PC-3 (cell line): ENCODE data around the gene MAMDC2. TPM values are rescaled to one million over a fixed set of nuclear protein-coding genes. Genes with fewer than 3 reads are reported as not detected.

ENCODE experiments used
- ATAC-seq: fragments of 200-7000 bp; cut with Tn5 transposase; 2 replicates; pipeline ENCODE4 v1.9.1; 2020; ENCODE audit warnings: mild to moderate bottlenecking, moderate library complexity
- BruUV-seq: library from RNA; stranded (reverse); fragments of 400-500 nt; replicated peaks from 2 replicates; lab custom pipeline; 2021; lab: Mats Ljungman, UMichigan
- CTCF ChIA-PET: fragments of 300-600 bp; sonication (Branson Sonifier 250); formaldehyde crosslinking; loops from one replicate; lab custom pipeline; 2022; ENCODE audit warnings: antibody characterized with exemption; lab: Charles Lee
- POLR2A ChIA-PET: fragments of 300-600 bp; sonication (Branson Sonifier 250); formaldehyde crosslinking; loops from one replicate; lab custom pipeline; 2022; ENCODE audit warnings: antibody characterized with exemption; ENCODE audit not compliant: unreplicated experiment; lab: Charles Lee
- DNase-seq: peaks from one replicate; pipeline ENCODE4 v3.0.0-alpha.2; 2015
- H2AFZ ChIP-seq: fragments of 300-600 bp; sonication (generic); 2 replicates; pipeline ENCODE4 v1.6.0; 2016; ENCODE audit warnings: antibody characterized with exemption, low read length
- H3F3A ChIP-seq: fragments of 300-600 bp; sonication (generic); one replicate; pipeline ENCODE4 v1.6.0; 2017; ENCODE audit warnings: antibody characterized with exemption, low read length, control low read depth, mild to moderate bottlenecking; ENCODE audit not compliant: unreplicated experiment
- H3K27ac ChIP-seq: fragments of 300-600 bp; sonication (generic); 2 replicates; pipeline ENCODE4 v1.5.1; 2016; ENCODE audit warnings: mild to moderate bottlenecking, low read length
- H3K27me3 ChIP-seq: fragments of 300-600 bp; sonication (generic); 2 replicates; pipeline ENCODE4 v1.6.1; 2016; ENCODE audit warnings: low read length, mixed read lengths
- H3K36me3 ChIP-seq: fragments of 300-600 bp; sonication (generic); 2 replicates; pipeline ENCODE4 v1.6.1; 2016; ENCODE audit warnings: low read depth, mixed run types, low read length, mixed read lengths
- H3K4me1 ChIP-seq: fragments of 300-600 bp; sonication (generic); 2 replicates; pipeline ENCODE4 v1.5.1; 2016; ENCODE audit warnings: low read length; ENCODE audit not compliant: insufficient read depth
- H3K4me2 ChIP-seq: fragments of 300-600 bp; sonication (generic); 2 replicates; pipeline ENCODE4 v1.6.0; 2016; ENCODE audit warnings: low read length
- H3K4me3 ChIP-seq: fragments of 300-600 bp; sonication (generic); 2 replicates; pipeline ENCODE4 v1.5.1; 2016; ENCODE audit warnings: mild to moderate bottlenecking, low read length, mixed read lengths
- H3K79me2 ChIP-seq: fragments of 300-600 bp; sonication (generic); 2 replicates; pipeline ENCODE4 v1.6.1; 2017; ENCODE audit warnings: low read length, mixed read lengths
- H3K9ac ChIP-seq: fragments of 300-600 bp; sonication (generic); 2 replicates; pipeline ENCODE4 v1.6.0; 2016; ENCODE audit warnings: mild to moderate bottlenecking, low read length
- H3K9me2 ChIP-seq: fragments of 300-600 bp; sonication (generic); replicated peaks from 2 replicates; pipeline ENCODE4 v1.6.1; 2016; ENCODE audit warnings: mixed run types, low read length, mixed read lengths
- H3K9me3 ChIP-seq: fragments of 300-600 bp; sonication (generic); 2 replicates; pipeline ENCODE4 v1.6.1; 2016; ENCODE audit warnings: low read length, mixed read lengths
- H4K20me1 ChIP-seq: fragments of 300-600 bp; sonication (generic); 2 replicates; pipeline ENCODE4 v1.6.1; 2016; ENCODE audit warnings: low read length, mixed read lengths
- EZH2 ChIP-seq: fragments of 300-600 bp; sonication (generic); IDR thresholded peaks from one replicate; pipeline ENCODE4 v1.6.1; 2017; ENCODE audit warnings: antibody characterized with exemption, mild to moderate bottlenecking, low read length; ENCODE audit not compliant: unreplicated experiment
- EZH2phosphoT487 ChIP-seq: fragments of 300-600 bp; sonication (generic); IDR thresholded peaks from 2 replicates; pipeline ENCODE4 v1.6.1; 2018; ENCODE audit warnings: mild to moderate bottlenecking, antibody characterized with exemption, low read length, borderline replicate concordance
- intact Hi-C: fragments of 100-400 bp; cut with micrococcal nuclease; formaldehyde crosslinking; loops from 2 replicates; pipeline ENCODE4 v1.9.0; 2023
- total RNA-seq: library from RNA; depleted of rRNA; stranded (reverse); fragments of >200 nt; gene quantifications from 2 replicates; pipeline ENCODE4 v1.2.3, GENCODE V29; 2014
- TF ChIP-seq, protein P1 (sequence below): fragments of 300-600 bp; sonication (generic); conservative IDR thresholded peaks from 2 replicates; pipeline ENCODE4 v1.5.1; 2017; ENCODE audit warnings: antibody characterized with exemption, low read depth, mild to moderate bottlenecking, low read length

MAMDC2 gene
- total RNA-seq, 1 experiment from 2014 or later, result not detected

DNA sequence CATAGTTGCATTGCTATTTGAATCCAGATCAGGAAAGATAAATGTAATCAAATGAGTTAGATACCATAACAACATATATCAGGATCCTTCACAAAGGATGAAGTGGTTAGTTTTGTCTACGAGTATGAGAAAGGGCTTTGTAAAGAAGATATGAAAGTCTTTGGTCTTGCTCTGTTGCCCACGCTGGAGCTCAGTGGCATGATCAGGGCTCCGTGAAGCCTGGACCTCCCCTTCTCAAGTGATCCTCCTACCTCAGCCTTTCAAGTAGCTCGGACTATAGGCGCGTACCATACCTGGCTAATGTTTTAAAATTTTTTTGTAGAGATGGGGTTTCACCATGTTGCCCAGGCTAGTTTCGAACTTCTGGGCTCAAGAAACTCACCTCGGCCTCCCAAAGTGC, 217.0 kb downstream of the MAMDC2 start:
- no TSS peak for BruUV-seq
- Histone ChIP-seq H3K36me3 (peaks cover 35% of the 10 kb centered on the region), H3K79me2 (peaks cover 72% of the 10 kb centered on the region), H3F3A (no peaks in the 10 kb centered on the region), H3K4me1 (peaks cover 62% of the 10 kb centered on the region), H3K4me2 (peak overlapping the region; percentile 95), H3K27me3 (no peaks in the 10 kb centered on the region), H3K4me3 (peak overlapping the region; percentile 97), H4K20me1 (peaks cover 54% of the 10 kb centered on the region), H3K9ac (peak overlapping the region; percentile 97), H3K9me2 (no peaks in the 10 kb centered on the region), H3K9me3 (no peaks in the 10 kb centered on the region), H3K27ac (no peak overlapping the region), H2AFZ (no peak overlapping the region)
- TF ChIP-seq, protein P1, sequence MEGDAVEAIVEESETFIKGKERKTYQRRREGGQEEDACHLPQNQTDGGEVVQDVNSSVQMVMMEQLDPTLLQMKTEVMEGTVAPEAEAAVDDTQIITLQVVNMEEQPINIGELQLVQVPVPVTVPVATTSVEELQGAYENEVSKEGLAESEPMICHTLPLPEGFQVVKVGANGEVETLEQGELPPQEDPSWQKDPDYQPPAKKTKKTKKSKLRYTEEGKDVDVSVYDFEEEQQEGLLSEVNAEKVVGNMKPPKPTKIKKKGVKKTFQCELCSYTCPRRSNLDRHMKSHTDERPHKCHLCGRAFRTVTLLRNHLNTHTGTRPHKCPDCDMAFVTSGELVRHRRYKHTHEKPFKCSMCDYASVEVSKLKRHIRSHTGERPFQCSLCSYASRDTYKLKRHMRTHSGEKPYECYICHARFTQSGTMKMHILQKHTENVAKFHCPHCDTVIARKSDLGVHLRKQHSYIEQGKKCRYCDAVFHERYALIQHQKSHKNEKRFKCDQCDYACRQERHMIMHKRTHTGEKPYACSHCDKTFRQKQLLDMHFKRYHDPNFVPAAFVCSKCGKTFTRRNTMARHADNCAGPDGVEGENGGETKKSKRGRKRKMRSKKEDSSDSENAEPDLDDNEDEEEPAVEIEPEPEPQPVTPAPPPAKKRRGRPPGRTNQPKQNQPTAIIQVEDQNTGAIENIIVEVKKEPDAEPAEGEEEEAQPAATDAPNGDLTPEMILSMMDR, result no peak
- TF ChIP-seq EZH2phosphoT487 (no peak), EZH2 (no peak)
- no peak for ATAC-seq
- ChIA-PET POLR2A (no interaction called here), CTCF (no interaction called here)
- intact Hi-C loops, result no loop called here
- no peak for DNase-seq

DNA sequence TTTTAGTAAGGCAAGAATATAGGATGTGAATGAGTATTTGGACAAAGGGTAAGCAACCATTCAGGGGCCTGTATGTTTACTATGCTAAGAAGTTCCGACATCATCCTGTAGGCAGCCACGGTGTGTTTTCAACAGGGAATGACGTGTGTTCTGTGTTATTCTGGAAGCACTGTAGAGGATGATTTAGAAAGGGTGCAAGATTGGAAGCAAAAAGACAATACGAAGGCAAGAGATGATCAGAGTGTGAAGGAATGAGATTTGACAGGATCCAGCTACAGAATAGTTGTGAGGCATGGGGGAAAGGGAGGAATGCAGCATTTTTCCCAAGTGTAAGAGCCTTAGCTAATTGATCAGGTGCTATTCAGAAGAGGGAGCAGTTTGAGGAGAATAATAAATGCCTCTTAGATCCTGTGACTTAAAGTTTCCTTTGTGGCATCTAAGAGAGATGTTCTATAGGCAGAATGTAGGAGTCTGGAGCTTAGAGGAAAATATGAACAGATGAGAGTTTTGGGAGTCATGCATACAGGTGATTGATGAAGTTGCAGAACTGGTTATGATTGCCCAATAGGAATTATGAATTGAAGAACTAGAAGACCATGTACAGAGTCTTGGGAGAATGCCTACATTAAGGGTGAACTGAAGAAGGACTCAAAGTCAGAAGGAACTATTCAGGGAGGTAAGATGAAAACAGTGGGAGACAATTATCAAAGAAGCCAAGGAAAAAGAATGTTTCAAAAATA, 217.7 kb downstream of the MAMDC2 start:
- TF ChIP-seq EZH2phosphoT487 (no peak), EZH2 (no peak)
- TF ChIP-seq, protein P1, result no peak
- H3K9ac ChIP-seq, result no peak overlapping the region
- peaks cover 38% of the 10 kb centered on the region for H3K36me3 ChIP-seq
- ATAC-seq (no peak), DNase-seq (peak; percentile 52)
- intact Hi-C loops, result no loop called here
- H3K4me1 ChIP-seq, result peaks cover 59% of the 10 kb centered on the region
- CTCF ChIA-PET, result no interaction called here
- H3K9me3 ChIP-seq, result no peaks in the 10 kb centered on the region
- H3K4me3 ChIP-seq, result peak overlapping the region; percentile 97; the same call in 1 of the 2 replicates
- no peak overlapping the region for H3K27ac ChIP-seq
- no peaks in the 10 kb centered on the region for H3K27me3 ChIP-seq
- POLR2A ChIA-PET, result no interaction called here
- peaks cover 73% of the 10 kb centered on the region for H3K79me2 ChIP-seq
- H3F3A ChIP-seq, result no peaks in the 10 kb centered on the region
- H3K9me2 ChIP-seq, result no peaks in the 10 kb centered on the region
- no peak overlapping the region for H2AFZ ChIP-seq
- no TSS peak for BruUV-seq
- H3K4me2 ChIP-seq, result peak overlapping the region; percentile 95
- H4K20me1 ChIP-seq, result peaks cover 54% of the 10 kb centered on the region

DNA sequence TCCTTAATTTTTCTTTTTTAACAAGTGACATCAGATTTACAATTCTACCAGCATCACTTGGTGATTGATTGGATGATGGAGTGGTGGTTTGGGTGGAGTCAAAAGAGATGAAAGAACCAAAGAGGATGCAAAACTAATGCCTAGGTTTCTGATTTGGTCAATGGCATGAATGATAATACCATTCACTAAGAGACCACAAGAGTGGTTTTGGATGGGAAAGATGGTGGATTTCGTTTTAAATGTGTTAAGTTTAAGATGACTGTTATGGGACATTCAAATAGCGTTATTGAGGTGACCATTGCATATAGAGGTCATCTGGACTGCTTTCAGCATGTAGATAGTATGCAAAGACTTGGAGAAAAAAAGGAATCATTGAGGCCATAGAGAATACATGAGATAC, 218.7 kb downstream of the MAMDC2 start:
- ChIA-PET CTCF (no interaction called here), POLR2A (no interaction called here)
- intact Hi-C loops, result no loop called here
- peaks cover 77% of the 10 kb centered on the region for H3K79me2 ChIP-seq
- H3K9me2 ChIP-seq, result no peaks in the 10 kb centered on the region
- H3K9ac ChIP-seq, result no peak overlapping the region
- peaks cover 49% of the 10 kb centered on the region for H3K4me1 ChIP-seq
- TF ChIP-seq EZH2phosphoT487 (no peak), EZH2 (no peak)
- TF ChIP-seq, protein P1, result no peak
- no peak overlapping the region for H3K27ac ChIP-seq
- ATAC-seq, result no peak
- H3F3A ChIP-seq, result no peaks in the 10 kb centered on the region
- no peaks in the 10 kb centered on the region for H3K9me3 ChIP-seq
- H3K4me2 ChIP-seq, result peak overlapping the region; percentile 95; the same call in 1 of the 2 replicates
- no peak overlapping the region for H3K4me3 ChIP-seq
- peaks cover 42% of the 10 kb centered on the region for H3K36me3 ChIP-seq
- BruUV-seq, result no TSS peak
- DNase-seq, result no peak
- no peaks in the 10 kb centered on the region for H3K27me3 ChIP-seq
- H4K20me1 ChIP-seq, result peaks cover 54% of the 10 kb centered on the region
- H2AFZ ChIP-seq, result no peak overlapping the region
